Activated B cell treated with CpG ODN at 0.5 μM for 24 hours (primary cell): ENCODE measurements around the gene SLC43A1. TPM values are rescaled to one million over a fixed set of nuclear protein-coding genes. Genes with fewer than 3 reads are reported as not detected.

ENCODE experiments used
- ATAC-seq: fragments of 200-7000 bp; cut with Tn5 transposase; one replicate; pipeline ENCODE4 v1.10.0; 2021; ENCODE audit warnings: low read depth, mild to moderate bottlenecking, moderate library complexity
- CTCF ChIA-PET: fragments of 350-600 bp; sonication (Branson Sonifier 250); formaldehyde crosslinking; loops from one replicate; lab custom pipeline; 2021; ENCODE audit warnings: antibody characterized with exemption; lab: Charles Lee
- POLR2A ChIA-PET: fragments of 350-600 bp; sonication (Branson Sonifier 250); formaldehyde crosslinking; loops from one replicate; lab custom pipeline; 2021; ENCODE audit warnings: antibody characterized with exemption; lab: Charles Lee
- DNase-seq: peaks from one replicate; pipeline ENCODE4 v3.0.0; 2022
- H3K27ac Mint-ChIP-seq: one replicate; pipeline ENCODE4 v1.8.0; 2020; ENCODE audit warnings: mixed read lengths
- H3K27me3 Mint-ChIP-seq: one replicate; pipeline ENCODE4 v1.8.0; 2021; ENCODE audit warnings: mixed read lengths
- H3K36me3 Mint-ChIP-seq: one replicate; pipeline ENCODE4 v1.8.0; 2021; ENCODE audit warnings: low read depth, mixed read lengths
- H3K4me1 Mint-ChIP-seq: one replicate; pipeline ENCODE4 v1.8.0; 2021; ENCODE audit warnings: mixed read lengths
- H3K4me3 Mint-ChIP-seq: one replicate; pipeline ENCODE4 v1.8.0; 2020; ENCODE audit warnings: mild to moderate bottlenecking, mixed read lengths
- H3K9me3 Mint-ChIP-seq: one replicate; pipeline ENCODE4 v1.8.0; 2020; ENCODE audit warnings: mixed read lengths
- CTCF ChIP-seq: fragments of 200-600 bp; IDR thresholded peaks from one replicate; pipeline ENCODE4 v1.8.0; 2022; ENCODE audit warnings: antibody characterized with exemption, mild to moderate bottlenecking
- intact Hi-C: fragments of 100-400 bp; cut with micrococcal nuclease; formaldehyde crosslinking; loops from one replicate; pipeline ENCODE4 v1.15.1; 2024
- total RNA-seq: library from RNA; stranded (reverse); gene quantifications from 2 replicates; pipeline ENCODE4 v1.2.3, GENCODE V29; 2022

Gene SLC43A1
- total RNA-seq, 1 donor from 2014 or later = 12.8 TPM

- TF ChIP-seq CTCF = no peak
- intact Hi-C loops = loop anchor here (1.0 kb wide), 11 partner anchors 16 to 210 kb away; partner anchors contain the start of genes CLP1, MED19, SELENOH and SLC43A1
- no peaks in the 10 kb centered on the region for H3K9me3 Mint-ChIP-seq
- H3K4me3 Mint-ChIP-seq = peak within 1 kb of the TSS; percentile 94
- peak within 1 kb of the TSS; percentile 90 for H3K27ac Mint-ChIP-seq
- peaks cover 25% of the 10 kb centered on the region for H3K4me1 Mint-ChIP-seq
- DNase-seq (peak; percentile 77), ATAC-seq (peak; percentile 96)
- H3K36me3 Mint-ChIP-seq = peaks cover 31% of the 10 kb centered on the region
- ChIA-PET POLR2A (interaction anchor here (0.5 to 2.2 kb wide), 15 partner anchors 16 to 995 kb away, joined by 3 to 16 read pairs (median 4); partner anchors contain the start of genes MED19, SSRP1, TMX2 and TNKS1BP1), CTCF (interaction anchor here (1.2 to 9.7 kb wide), 6 partner anchors 37 to 184 kb away, joined by 4 to 224 read pairs (median 18); partner anchors contain the start of genes RTN4RL2 and UBE2L6)
- no peaks in the 10 kb centered on the region for H3K27me3 Mint-ChIP-seq
Observed at GRCh38 chr11:57530596-57531507, 15.3 kb upstream of the SLC43A1 start, which contains the start of gene TIMM10. TSS of gene TIMM10 (minus strand) at chr11:57530754. CDS start at chr11:57530189, 565 bp downstream.

- DNase-seq (no peak), ATAC-seq (no peak)
- TF ChIP-seq CTCF = no peak
- POLR2A ChIA-PET = interaction anchor here (0.5 to 2.2 kb wide), 10 partner anchors 17 to 996 kb away, joined by 3 to 16 read pairs (median 6); partner anchors contain the start of genes MED19, SSRP1, TMX2 and TNKS1BP1
- Mint-ChIP-seq H3K9me3 (no peaks in the 10 kb centered on the region), H3K4me3 (peak overlapping the region; percentile 94), H3K4me1 (peaks cover 25% of the 10 kb centered on the region), H3K27ac (peak overlapping the region; percentile 90), H3K36me3 (peaks cover 31% of the 10 kb centered on the region), H3K27me3 (no peaks in the 10 kb centered on the region)
- intact Hi-C loops = loop anchor here (1.0 kb wide), 8 partner anchors 15 to 211 kb away; partner anchors contain the start of genes CLP1, MED19, SELENOH and SLC43A1
- CTCF ChIA-PET = interaction anchor here (1.3 to 9.7 kb wide), 6 partner anchors 38 to 184 kb away, joined by 3 to 224 read pairs (median 18); partner anchors contain the start of genes RTN4RL2 and UBE2L6
Observed at GRCh38 chr11:57530215-57530595, 14.7 kb upstream of the SLC43A1 start.

- no peak for ATAC-seq
- CTCF ChIA-PET = interaction anchor here (0.8 to 9.7 kb wide), 8 partner anchors 12 to 182 kb away, joined by 3 to 224 read pairs (median 6); partner anchors contain the start of genes RTN4RL2, SLC43A1 and UBE2L6
- intact Hi-C loops = loop anchor here (10.0 kb wide), 1 partner anchor 684 kb away; no protein-coding TSS in a partner anchor
- Mint-ChIP-seq H3K27me3 (no peaks in the 10 kb centered on the region), H3K4me3 (no peak overlapping the region), H3K4me1 (peaks cover 25% of the 10 kb centered on the region), H3K36me3 (peaks cover 31% of the 10 kb centered on the region), H3K27ac (no peak overlapping the region), H3K9me3 (no peaks in the 10 kb centered on the region)
- POLR2A ChIA-PET = no interaction called here
- no peak for DNase-seq
- TF ChIP-seq CTCF = no peak
Observed at GRCh38 chr11:57529012-57529411, 13.5 kb upstream of the SLC43A1 start.

- H3K27me3 Mint-ChIP-seq = no peaks in the 10 kb centered on the region
- no peaks in the 10 kb centered on the region for H3K9me3 Mint-ChIP-seq
- H3K4me3 Mint-ChIP-seq = no peak overlapping the region
- H3K27ac Mint-ChIP-seq = no peak overlapping the region
- intact Hi-C loops = loop anchor here (1.0 to 10.0 kb wide), 6 partner anchors 34 to 682 kb away; no protein-coding TSS in a partner anchor
- CTCF ChIA-PET = interaction anchor here (0.7 to 9.7 kb wide), 22 partner anchors 9 to 184 kb away, joined by 3 to 224 read pairs (median 5); partner anchors contain the start of genes RTN4RL2, SLC43A1 and UBE2L6
- peaks cover 25% of the 10 kb centered on the region for H3K4me1 Mint-ChIP-seq
- DNase-seq = peak; percentile 55
- POLR2A ChIA-PET = interaction anchor here (0.8 to 2.5 kb wide), 4 partner anchors 12 to 69 kb away, joined by 3 to 11 read pairs (median 6); partner anchors contain the start of gene SLC43A1
- peaks cover 31% of the 10 kb centered on the region for H3K36me3 Mint-ChIP-seq
- peak; percentile 98 for TF ChIP-seq CTCF
- no peak for ATAC-seq
Observed at GRCh38 chr11:57527056-57527631, 11.6 kb upstream of the SLC43A1 start.
